ENCODE measurements around the gene RAB40B. TPM values are rescaled to one million over a fixed set of nuclear protein-coding genes. Genes with fewer than 3 reads are reported as not detected.

RAB40B gene
- total RNA-seq, 1 experiment from 2014 or later: 3.2 TPM

- Histone ChIP-seq H3K9me3 (ENCODE audit: low read depth, low read length, poor library complexity, severe bottlenecking) (peaks cover 8% of the 10 kb centered on the region), H3K27me3 (replicated peaks; ENCODE audit: insufficient read depth, low read depth, low read length, poor library complexity) (peaks cover 9% of the 10 kb centered on the region), H3K27ac (ENCODE audit: low read depth, low read length, poor library complexity, severe bottlenecking) (no peak overlapping the region), H3K4me1 (ENCODE audit: insufficient read depth, low read length, poor library complexity, severe bottlenecking) (no peaks in the 10 kb centered on the region), H3K4me3 (ENCODE audit: low read depth, low read length, poor library complexity, severe bottlenecking) (no peak overlapping the region), H3K36me3 (ENCODE audit: insufficient read depth, low read length, poor library complexity, severe bottlenecking) (no peaks in the 10 kb centered on the region)
- no peak for DNase-seq (ENCODE audit: low spot score)
- TF ChIP-seq CTCF (conservative IDR thresholded peaks at IDR 0.05; ENCODE audit: low read depth, low read length) (no peak), EZH2 (IDR thresholded peaks at IDR 0.05; ENCODE audit: borderline replicate concordance, low read depth, low read length, poor library complexity, severe bottlenecking) (no peak)
- ChIA-PET CTCF (no interaction called here), POLR2A (ENCODE audit: low non-redundant PET) (no interaction called here)
- intact Hi-C loops (cut with micrococcal nuclease; ENCODE audit: unreplicated experiment): no loop called here
- BruUV-seq (replicated peaks): no TSS peak
Observed at GRCh38 chr17:82694647-82695046, 3.9 kb downstream of the RAB40B start.

- no peak overlapping the region for H3K4me3 ChIP-seq (ENCODE audit: low read depth, low read length, poor library complexity, severe bottlenecking)
- BruUV-seq (replicated peaks): no TSS peak
- no peak overlapping the region for H3K27ac ChIP-seq (ENCODE audit: low read depth, low read length, poor library complexity, severe bottlenecking)
- no peaks in the 10 kb centered on the region for H3K36me3 ChIP-seq (ENCODE audit: insufficient read depth, low read length, poor library complexity, severe bottlenecking)
- H3K4me1 ChIP-seq (ENCODE audit: insufficient read depth, low read length, poor library complexity, severe bottlenecking): no peaks in the 10 kb centered on the region
- ChIA-PET POLR2A (ENCODE audit: low non-redundant PET) (no interaction called here), CTCF (no interaction called here)
- peaks cover 9% of the 10 kb centered on the region for H3K27me3 ChIP-seq (replicated peaks; ENCODE audit: insufficient read depth, low read depth, low read length, poor library complexity)
- no peak for DNase-seq (ENCODE audit: low spot score)
- intact Hi-C loops (cut with micrococcal nuclease; ENCODE audit: unreplicated experiment): no loop called here
- H3K9me3 ChIP-seq (ENCODE audit: low read depth, low read length, poor library complexity, severe bottlenecking): peaks cover 8% of the 10 kb centered on the region
- TF ChIP-seq EZH2 (IDR thresholded peaks at IDR 0.05; ENCODE audit: borderline replicate concordance, low read depth, low read length, poor library complexity, severe bottlenecking) (no peak), CTCF (conservative IDR thresholded peaks at IDR 0.05; ENCODE audit: low read depth, low read length) (no peak)
Observed at GRCh38 chr17:82693168-82693867, 5.2 kb downstream of the RAB40B start.

GRCh38 chr17:82692268-82692667 is 6.2 kb downstream of the RAB40B start:
- BruUV-seq (replicated peaks): no TSS peak
- peaks cover 2% of the 10 kb centered on the region for H3K27me3 ChIP-seq (replicated peaks; ENCODE audit: insufficient read depth, low read depth, low read length, poor library complexity)
- ChIA-PET POLR2A (ENCODE audit: low non-redundant PET) (no interaction called here), CTCF (no interaction called here)
- H3K4me3 ChIP-seq (ENCODE audit: low read depth, low read length, poor library complexity, severe bottlenecking): no peak overlapping the region
- peaks cover 8% of the 10 kb centered on the region for H3K9me3 ChIP-seq (ENCODE audit: low read depth, low read length, poor library complexity, severe bottlenecking)
- H3K27ac ChIP-seq (ENCODE audit: low read depth, low read length, poor library complexity, severe bottlenecking): no peak overlapping the region
- H3K36me3 ChIP-seq (ENCODE audit: insufficient read depth, low read length, poor library complexity, severe bottlenecking): no peaks in the 10 kb centered on the region
- H3K4me1 ChIP-seq (ENCODE audit: insufficient read depth, low read length, poor library complexity, severe bottlenecking): peaks cover 2% of the 10 kb centered on the region
- intact Hi-C loops (cut with micrococcal nuclease; ENCODE audit: unreplicated experiment): no loop called here
- TF ChIP-seq EZH2 (IDR thresholded peaks at IDR 0.05; ENCODE audit: borderline replicate concordance, low read depth, low read length, poor library complexity, severe bottlenecking): no peak
- TF ChIP-seq CTCF (conservative IDR thresholded peaks at IDR 0.05; ENCODE audit: low read depth, low read length): no peak
- no peak for DNase-seq (ENCODE audit: low spot score)
